WERI-Rb-1 (cell line): ENCODE measurements around the gene IGF1R.

Experiments used
- DNase-seq: peaks from one replicate; pipeline ENCODE4 v3.0.0-alpha.2; 2020
- H3K27ac ChIP-seq: fragments of 250-450 bp; sonication (Bioruptor Pico); 2 replicates; pipeline ENCODE4 v1.5.1; 2020; ENCODE audit warnings: mild to moderate bottlenecking, moderate library complexity
- H3K27me3 ChIP-seq: fragments of 250-450 bp; sonication (Bioruptor Pico); 2 replicates; pipeline ENCODE4 v1.5.1; 2021; ENCODE audit warnings: mild to moderate bottlenecking, low read depth, moderate library complexity; ENCODE audit not compliant: insufficient read depth, severe bottlenecking
- H3K36me3 ChIP-seq: fragments of 250-450 bp; sonication (Bioruptor Pico); 2 replicates; pipeline ENCODE4 v1.5.1; 2020; ENCODE audit warnings: mild to moderate bottlenecking, moderate library complexity
- H3K4me3 ChIP-seq: 2 replicates; pipeline ENCODE4 v1.5.1; 2011; ENCODE audit warnings: low read depth, mild to moderate bottlenecking, control low read depth, low read length
- H3K9me3 ChIP-seq: fragments of 250-450 bp; sonication (Bioruptor Pico); 2 replicates; pipeline ENCODE4 v1.5.1; 2021; ENCODE audit warnings: mild to moderate bottlenecking, moderate library complexity; ENCODE audit not compliant: severe bottlenecking
- TF ChIP-seq, protein P1 (sequence below): IDR thresholded peaks from 2 replicates; pipeline ENCODE4 v1.5.1; 2011; ENCODE audit warnings: low read depth, mild to moderate bottlenecking, control low read depth, inconsistent platforms, low read length

The IGF1R gene

DNA sequence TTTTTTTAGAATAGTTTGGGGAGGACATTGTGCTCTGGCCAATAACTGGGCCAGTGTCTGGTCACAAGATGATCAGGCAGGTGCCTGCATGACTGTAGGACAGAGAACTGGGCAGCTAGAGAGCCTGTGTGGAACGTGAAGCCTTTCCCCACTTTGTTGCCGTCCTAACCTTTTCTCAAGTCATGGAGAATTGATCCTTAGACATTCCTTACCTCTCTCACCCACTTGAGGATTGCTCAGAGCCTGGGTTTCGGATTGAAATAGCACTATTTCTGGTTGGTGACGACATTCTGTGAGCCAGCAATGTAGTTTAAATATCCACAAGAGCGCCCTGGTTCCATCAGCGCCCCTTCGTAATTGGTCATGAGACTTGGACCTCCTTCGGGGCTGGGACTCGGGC is 138.4 kb downstream of the IGF1R start:
- Histone ChIP-seq H3K9me3 (no peaks in the 10 kb centered on the region), H3K27me3 (no peaks in the 10 kb centered on the region), H3K27ac (peak overlapping the region; percentile 77), H3K36me3 (no peaks in the 10 kb centered on the region), H3K4me3 (no peak overlapping the region)
- TF ChIP-seq, protein P1, sequence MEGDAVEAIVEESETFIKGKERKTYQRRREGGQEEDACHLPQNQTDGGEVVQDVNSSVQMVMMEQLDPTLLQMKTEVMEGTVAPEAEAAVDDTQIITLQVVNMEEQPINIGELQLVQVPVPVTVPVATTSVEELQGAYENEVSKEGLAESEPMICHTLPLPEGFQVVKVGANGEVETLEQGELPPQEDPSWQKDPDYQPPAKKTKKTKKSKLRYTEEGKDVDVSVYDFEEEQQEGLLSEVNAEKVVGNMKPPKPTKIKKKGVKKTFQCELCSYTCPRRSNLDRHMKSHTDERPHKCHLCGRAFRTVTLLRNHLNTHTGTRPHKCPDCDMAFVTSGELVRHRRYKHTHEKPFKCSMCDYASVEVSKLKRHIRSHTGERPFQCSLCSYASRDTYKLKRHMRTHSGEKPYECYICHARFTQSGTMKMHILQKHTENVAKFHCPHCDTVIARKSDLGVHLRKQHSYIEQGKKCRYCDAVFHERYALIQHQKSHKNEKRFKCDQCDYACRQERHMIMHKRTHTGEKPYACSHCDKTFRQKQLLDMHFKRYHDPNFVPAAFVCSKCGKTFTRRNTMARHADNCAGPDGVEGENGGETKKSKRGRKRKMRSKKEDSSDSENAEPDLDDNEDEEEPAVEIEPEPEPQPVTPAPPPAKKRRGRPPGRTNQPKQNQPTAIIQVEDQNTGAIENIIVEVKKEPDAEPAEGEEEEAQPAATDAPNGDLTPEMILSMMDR: no peak
- no peak for DNase-seq

DNA sequence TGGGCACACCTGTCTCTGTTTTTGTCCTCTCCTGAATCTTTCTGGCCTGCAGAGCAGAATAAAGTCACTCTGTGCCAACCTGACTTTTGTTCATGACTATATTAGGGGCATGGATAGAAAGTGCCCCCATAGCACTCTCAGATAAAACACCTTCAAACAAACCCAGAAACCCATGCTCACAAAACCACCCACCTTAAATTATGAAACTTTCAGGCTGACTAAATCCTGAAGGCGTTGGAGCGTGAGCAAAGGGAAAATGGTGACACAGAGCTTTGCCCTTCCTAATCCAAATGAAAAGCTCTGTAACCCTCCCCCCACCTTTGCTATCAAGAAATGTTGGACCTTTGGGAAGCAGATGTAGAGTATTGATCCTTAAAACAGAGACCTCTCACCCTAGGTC is 138.9 kb downstream of the IGF1R start:
- no peak overlapping the region for H3K4me3 ChIP-seq
- TF ChIP-seq, protein P1: no peak
- peak overlapping the region; percentile 77 for H3K27ac ChIP-seq
- H3K36me3 ChIP-seq: no peaks in the 10 kb centered on the region
- DNase-seq: peak; percentile 26
- no peaks in the 10 kb centered on the region for H3K9me3 ChIP-seq
- no peaks in the 10 kb centered on the region for H3K27me3 ChIP-seq

DNA sequence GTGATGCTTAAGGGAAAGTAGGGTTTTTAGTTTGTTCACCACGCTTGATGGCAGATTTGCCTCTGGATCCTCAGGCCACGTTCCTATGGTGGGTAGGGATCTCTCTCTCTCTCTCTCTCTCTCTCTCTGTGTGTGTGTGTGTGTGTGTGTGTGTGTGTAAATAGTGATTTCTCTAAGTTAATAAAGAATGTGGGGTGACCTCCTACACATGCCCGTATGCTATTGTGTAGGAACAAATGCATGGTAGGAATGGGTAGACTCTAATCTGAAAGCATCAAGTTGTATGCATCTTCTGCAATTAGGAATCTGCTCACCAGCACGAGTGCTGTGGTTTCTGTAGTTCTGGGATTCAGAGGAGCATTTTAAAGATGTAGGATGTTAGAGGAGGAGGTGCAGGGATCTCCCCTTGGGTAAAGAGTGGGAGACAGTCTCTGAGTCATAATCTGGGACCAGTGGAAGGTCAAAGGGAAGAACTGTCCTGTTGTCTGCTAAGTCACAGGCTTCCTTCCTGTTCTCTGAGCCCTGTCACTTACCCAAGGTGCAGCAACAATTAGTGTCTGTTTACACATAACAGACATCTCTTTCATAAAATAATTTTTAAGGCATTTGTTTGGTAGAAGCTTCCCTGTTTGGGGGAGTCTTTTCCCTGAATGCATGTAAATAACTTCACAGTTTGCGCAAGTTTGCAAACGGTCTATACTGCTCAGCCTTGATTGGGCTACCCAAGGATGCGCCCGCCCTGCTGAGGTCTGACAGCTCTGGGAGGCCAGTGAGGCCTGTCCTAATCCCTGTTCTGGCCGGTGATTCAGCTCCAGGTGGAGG is 139.8 kb downstream of the IGF1R start:
- Histone ChIP-seq H3K9me3 (no peaks in the 10 kb centered on the region), H3K4me3 (no peak overlapping the region), H3K27me3 (no peaks in the 10 kb centered on the region), H3K27ac (peak overlapping the region; percentile 77), H3K36me3 (no peaks in the 10 kb centered on the region)
- TF ChIP-seq, protein P1: no peak
- peak; percentile 68 for DNase-seq

DNA sequence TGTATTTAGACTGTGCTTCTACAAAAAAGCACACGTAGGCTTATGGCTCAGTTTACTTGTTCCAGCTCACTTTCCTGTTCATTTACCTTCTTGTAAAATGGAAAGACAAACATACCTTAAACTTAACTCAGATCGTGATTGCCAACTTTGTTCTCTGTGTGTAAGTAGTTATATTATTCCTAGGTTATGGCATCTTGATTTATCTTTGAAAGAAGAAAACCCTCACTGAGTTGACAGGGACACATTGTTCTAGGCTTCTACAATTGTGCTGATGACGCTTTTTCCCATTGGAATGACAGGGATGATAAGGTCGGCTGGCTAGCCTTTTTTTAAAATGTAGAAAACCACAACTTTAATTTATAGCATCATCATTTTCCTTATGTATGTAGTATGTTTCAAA is 140.7 kb downstream of the IGF1R start:
- no peaks in the 10 kb centered on the region for H3K9me3 ChIP-seq
- no peak overlapping the region for H3K4me3 ChIP-seq
- DNase-seq: no peak
- no peak overlapping the region for H3K27ac ChIP-seq
- no peaks in the 10 kb centered on the region for H3K36me3 ChIP-seq
- TF ChIP-seq, protein P1: no peak
- H3K27me3 ChIP-seq: no peaks in the 10 kb centered on the region

DNA sequence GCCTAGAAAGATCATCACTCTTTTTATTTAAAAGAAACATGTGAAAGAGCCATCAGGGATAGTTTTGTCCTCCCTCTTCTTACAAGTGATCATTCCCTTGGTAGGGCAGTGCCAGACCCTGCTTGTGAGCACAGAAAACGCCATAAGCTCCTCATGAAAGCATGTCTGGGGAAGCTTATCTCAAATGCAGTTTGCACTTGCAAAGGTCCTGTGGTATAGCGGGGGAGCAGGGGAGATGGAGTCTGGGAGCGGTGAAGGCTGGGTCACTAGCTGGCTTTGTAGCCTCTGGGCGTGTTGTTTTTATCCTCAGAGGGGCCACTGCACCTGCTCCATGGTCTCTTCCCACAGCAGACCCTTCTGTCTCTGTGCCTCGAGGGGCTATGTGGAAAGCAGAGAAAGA is 141.9 kb downstream of the IGF1R start:
- DNase-seq: no peak
- Histone ChIP-seq H3K4me3 (no peak overlapping the region), H3K9me3 (no peaks in the 10 kb centered on the region), H3K27ac (no peak overlapping the region), H3K36me3 (no peaks in the 10 kb centered on the region), H3K27me3 (no peaks in the 10 kb centered on the region)
- TF ChIP-seq, protein P1: no peak
